ENCODE measurements around the gene UPK1B.

Gene UPK1B

DNA sequence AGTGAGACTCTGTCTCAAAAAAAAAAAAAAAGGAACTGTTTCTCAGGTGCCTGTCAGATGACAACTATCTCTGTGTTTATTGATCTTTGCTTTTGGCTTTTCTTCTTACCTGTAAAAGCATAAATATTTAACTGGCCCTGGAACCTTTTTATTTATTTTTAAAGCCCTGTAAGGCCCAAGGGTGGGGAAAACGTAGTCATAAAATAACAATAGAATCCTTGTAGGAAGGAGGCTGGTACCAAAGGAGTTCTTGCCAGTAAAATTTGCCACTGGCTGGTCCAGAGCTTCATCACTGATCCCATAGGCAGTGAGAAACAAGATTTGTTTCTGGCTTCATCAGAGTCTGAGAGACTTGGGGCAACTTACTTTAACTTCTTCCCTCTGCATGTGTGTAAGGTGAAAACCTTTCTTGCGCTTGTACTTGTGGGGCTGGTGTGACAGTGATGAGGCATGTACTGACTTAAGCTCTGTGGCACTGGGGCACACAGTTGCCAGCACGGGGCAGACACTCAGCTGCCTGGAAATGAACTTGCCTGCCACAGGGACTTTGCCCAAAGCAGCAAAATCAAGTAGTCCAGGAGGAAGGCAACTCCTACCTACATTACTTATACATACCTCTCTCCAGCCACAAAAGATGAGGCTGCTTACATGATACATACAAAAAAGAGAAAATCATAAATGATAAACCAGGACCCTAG, 47.7 kb downstream of the UPK1B start:
- TF ChIP-seq SIN3A (IDR thresholded peaks at IDR 0.05; ENCODE audit: borderline replicate concordance, insufficient read depth, low read length): no peak
- TF ChIP-seq, protein P1, sequence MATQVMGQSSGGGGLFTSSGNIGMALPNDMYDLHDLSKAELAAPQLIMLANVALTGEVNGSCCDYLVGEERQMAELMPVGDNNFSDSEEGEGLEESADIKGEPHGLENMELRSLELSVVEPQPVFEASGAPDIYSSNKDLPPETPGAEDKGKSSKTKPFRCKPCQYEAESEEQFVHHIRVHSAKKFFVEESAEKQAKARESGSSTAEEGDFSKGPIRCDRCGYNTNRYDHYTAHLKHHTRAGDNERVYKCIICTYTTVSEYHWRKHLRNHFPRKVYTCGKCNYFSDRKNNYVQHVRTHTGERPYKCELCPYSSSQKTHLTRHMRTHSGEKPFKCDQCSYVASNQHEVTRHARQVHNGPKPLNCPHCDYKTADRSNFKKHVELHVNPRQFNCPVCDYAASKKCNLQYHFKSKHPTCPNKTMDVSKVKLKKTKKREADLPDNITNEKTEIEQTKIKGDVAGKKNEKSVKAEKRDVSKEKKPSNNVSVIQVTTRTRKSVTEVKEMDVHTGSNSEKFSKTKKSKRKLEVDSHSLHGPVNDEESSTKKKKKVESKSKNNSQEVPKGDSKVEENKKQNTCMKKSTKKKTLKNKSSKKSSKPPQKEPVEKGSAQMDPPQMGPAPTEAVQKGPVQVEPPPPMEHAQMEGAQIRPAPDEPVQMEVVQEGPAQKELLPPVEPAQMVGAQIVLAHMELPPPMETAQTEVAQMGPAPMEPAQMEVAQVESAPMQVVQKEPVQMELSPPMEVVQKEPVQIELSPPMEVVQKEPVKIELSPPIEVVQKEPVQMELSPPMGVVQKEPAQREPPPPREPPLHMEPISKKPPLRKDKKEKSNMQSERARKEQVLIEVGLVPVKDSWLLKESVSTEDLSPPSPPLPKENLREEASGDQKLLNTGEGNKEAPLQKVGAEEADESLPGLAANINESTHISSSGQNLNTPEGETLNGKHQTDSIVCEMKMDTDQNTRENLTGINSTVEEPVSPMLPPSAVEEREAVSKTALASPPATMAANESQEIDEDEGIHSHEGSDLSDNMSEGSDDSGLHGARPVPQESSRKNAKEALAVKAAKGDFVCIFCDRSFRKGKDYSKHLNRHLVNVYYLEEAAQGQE (IDR thresholded peaks at IDR 0.05; ENCODE audit: insufficient read depth in 1 of 2, low read depth in 2 of 2, low read length in 2 of 2): no peak
- no peak for TF ChIP-seq POLR2AphosphoS5 (IDR thresholded peaks at IDR 0.05; ENCODE audit: low read depth, low read length)
- no peak for TF ChIP-seq TAF1 (IDR thresholded peaks at IDR 0.05; ENCODE audit: borderline replicate concordance, insufficient read depth, low read length)
- TF ChIP-seq FOXP2 (optimal IDR thresholded peaks at IDR 0.05; ENCODE audit: borderline replicate concordance, extremely low read depth, extremely low read length, insufficient read depth): no peak

DNA sequence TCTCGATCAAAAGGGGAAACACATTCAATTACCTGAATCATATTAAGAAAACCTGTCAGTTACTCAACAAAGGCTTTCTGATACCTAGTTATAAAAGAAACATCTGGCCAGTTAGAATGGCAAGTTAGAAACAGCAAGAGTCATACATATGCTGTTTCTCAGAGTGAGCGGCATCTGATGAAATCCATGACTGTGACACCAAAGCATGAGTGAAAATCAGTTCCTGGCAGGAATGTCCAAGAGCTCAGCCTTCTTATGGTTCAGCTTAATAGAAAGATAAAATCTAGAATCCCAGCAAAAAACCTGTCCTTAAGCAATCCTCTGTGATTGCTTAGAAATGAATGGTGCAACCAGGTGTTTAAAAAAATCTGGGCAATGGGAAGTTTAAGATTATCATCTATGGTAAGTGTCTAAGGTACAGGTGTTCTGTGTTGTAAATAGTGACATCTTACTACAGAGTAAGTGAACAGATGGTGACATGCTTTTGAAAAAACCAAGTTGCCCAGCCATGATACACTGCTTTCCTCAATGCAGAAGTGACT, 48.5 kb downstream of the UPK1B start:
- no peak for TF ChIP-seq FOXP2 (optimal IDR thresholded peaks at IDR 0.05; ENCODE audit: borderline replicate concordance, extremely low read depth, extremely low read length, insufficient read depth)
- no peak for TF ChIP-seq TAF1 (IDR thresholded peaks at IDR 0.05; ENCODE audit: borderline replicate concordance, insufficient read depth, low read length)

DNA sequence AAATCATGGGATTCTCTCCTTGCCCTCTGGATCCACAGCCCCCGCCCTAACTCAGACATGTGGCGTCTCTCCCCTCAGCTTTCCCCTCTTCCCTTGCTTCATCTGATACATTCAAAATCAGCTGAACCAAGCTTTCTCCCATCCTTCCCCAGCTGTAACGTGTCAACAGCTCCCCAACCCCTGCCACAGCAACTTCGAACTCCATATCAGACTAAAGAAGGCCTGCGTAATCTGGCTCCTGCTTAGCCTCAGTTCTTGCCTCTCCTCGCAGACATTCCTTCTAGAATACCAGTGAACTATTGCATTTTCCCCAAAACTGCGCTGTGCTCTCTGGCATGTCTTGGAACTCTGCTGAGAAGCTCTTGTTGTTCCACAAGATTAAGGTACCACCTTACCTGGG, 49.0 kb downstream of the UPK1B start:
- TF ChIP-seq, protein P1 (IDR thresholded peaks at IDR 0.05; ENCODE audit: insufficient read depth in 1 of 2, low read depth in 2 of 2, low read length in 2 of 2): no peak
- TF ChIP-seq FOXP2 (optimal IDR thresholded peaks at IDR 0.05; ENCODE audit: borderline replicate concordance, extremely low read depth, extremely low read length, insufficient read depth) (no peak), POLR2AphosphoS5 (IDR thresholded peaks at IDR 0.05; ENCODE audit: low read depth, low read length) (no peak), SIN3A (IDR thresholded peaks at IDR 0.05; ENCODE audit: borderline replicate concordance, insufficient read depth, low read length) (no peak), TAF1 (IDR thresholded peaks at IDR 0.05; ENCODE audit: borderline replicate concordance, insufficient read depth, low read length) (no peak)

DNA sequence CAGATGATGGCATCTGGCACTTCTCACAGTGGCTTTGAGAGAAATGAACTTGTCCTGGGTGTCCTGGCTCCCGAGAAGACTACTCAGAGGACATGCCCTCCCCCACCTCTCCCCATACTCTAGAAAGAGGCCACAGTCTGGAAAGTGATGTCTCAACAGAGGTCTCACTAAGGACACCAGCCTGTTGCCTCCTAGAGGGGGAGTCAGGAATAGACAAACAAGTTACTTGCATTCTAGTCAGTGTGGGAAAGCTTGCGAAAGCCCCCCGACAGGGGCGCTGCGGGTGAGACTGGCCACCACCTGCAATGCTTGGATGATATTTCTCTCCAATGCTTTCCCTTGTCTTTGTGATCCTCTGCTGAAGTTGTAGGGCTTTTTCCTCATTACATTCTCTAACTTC, 50.1 kb downstream of the UPK1B start:
- no peak for TF ChIP-seq POLR2AphosphoS5 (IDR thresholded peaks at IDR 0.05; ENCODE audit: low read depth, low read length)
- TF ChIP-seq, protein P1 (IDR thresholded peaks at IDR 0.05; ENCODE audit: insufficient read depth in 1 of 2, low read depth in 2 of 2, low read length in 2 of 2): no peak
- TF ChIP-seq FOXP2 (optimal IDR thresholded peaks at IDR 0.05; ENCODE audit: borderline replicate concordance, extremely low read depth, extremely low read length, insufficient read depth): no peak
- no peak for TF ChIP-seq TAF1 (IDR thresholded peaks at IDR 0.05; ENCODE audit: borderline replicate concordance, insufficient read depth, low read length)
- no peak for TF ChIP-seq SIN3A (IDR thresholded peaks at IDR 0.05; ENCODE audit: borderline replicate concordance, insufficient read depth, low read length)

DNA sequence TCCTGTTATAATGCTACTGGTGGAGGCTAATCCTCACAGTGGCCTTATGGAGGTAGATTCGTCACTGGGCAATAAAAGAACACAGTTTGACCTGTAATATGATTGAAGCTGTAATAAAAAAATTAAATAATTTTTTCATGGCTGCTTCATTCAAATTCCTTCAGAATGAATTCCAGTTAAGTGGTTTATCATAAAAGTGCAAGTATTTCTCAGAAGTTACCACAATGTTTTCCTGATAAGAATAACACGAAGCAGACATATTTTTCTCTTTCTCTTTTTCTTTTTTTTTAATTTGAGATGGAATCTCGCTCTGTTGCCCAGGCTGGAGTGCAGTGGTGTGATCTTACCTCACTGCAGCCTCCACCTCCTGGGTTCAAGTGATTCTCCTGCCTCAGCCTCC, 51.7 kb downstream of the UPK1B start:
- TF ChIP-seq TAF1 (IDR thresholded peaks at IDR 0.05; ENCODE audit: borderline replicate concordance, insufficient read depth, low read length): no peak
- TF ChIP-seq, protein P1 (IDR thresholded peaks at IDR 0.05; ENCODE audit: insufficient read depth in 1 of 2, low read depth in 2 of 2, low read length in 2 of 2): no peak
- TF ChIP-seq POLR2AphosphoS5 (IDR thresholded peaks at IDR 0.05; ENCODE audit: low read depth, low read length): no peak
- TF ChIP-seq FOXP2 (optimal IDR thresholded peaks at IDR 0.05; ENCODE audit: borderline replicate concordance, extremely low read depth, extremely low read length, insufficient read depth): no peak
- TF ChIP-seq SIN3A (IDR thresholded peaks at IDR 0.05; ENCODE audit: borderline replicate concordance, insufficient read depth, low read length): no peak
